CD4-positive, alpha-beta T cell treated with Interleukin-21 for 1 hour (primary cell): ENCODE measurements around the gene ABHD14A.
"Not testable (repeated sequence)": the region's sequence is repeated elsewhere in the genome, so short reads cannot be mapped to it uniquely, and the experiment has no call there.

Experiments used
- DNase-seq: peaks from one replicate; pipeline ENCODE4 v3.0.0-alpha.2; 2020

ABHD14A gene

DNA sequence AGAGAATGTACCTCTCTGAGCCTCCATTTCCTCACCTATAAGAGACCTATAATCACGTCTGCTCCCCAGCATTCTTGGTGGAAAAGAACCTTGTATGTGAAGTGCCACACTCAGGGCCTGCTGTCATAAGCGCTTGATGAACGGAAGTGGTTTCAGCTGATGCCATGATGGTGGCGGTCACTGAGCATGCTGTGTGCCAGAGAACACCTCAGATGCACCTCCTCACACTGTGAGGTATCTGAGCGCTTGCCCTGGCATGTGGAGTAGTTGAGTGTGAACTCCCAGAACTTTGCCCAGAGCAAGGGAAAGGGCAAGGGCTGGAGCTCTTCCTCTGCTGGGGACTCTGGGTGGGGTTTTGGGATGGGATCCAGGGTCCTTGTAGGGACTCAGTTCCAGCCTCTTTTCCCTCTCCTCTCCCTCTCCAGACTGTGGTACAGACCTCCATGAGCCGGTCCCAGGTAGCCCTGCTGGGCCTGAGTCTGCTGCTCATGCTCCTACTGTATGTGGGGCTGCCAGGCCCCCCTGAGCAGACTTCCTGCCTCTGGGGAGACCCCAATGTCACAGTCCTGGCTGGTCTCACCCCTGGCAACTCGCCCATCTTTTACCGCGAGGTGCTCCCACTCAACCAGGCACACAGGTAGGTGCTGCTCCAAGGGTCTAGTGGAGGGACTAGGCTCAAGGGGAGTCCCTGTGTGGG is 2.7 kb downstream of the ABHD14A start:
- DNase-seq, result peak; percentile 55

DNA sequence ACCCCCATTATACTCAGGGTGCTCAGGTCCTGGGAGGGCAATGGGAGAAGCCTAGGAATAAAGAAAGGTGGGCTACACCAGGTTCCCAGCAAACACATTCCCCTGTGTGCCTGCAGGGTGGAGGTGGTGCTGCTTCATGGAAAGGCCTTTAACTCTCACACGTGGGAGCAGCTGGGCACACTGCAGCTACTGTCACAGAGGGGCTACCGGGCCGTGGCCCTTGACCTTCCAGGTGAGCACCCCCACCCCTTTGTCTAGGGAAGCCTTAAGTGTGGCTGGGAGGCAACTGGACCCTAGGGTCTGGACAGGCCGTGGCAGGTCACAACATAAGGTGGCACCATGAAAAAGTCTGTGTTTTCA is 3.3 kb downstream of the ABHD14A start:
- no peak for DNase-seq

DNA sequence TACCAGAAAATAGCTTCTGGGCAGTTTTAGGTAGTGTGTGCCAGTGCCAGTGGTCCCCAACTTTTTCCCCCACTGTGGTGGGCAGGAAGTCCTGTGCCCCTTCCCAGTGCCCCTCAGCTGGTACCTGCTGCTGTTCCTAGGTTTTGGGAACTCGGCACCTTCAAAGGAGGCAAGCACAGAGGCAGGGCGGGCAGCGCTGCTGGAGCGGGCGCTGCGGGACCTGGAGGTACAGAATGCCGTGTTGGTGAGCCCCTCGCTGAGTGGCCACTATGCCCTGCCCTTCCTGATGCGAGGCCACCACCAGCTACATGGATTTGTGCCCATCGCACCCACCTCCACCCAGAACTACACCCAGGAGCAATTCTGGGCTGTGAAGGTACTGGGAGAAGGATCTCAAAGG is 5.4 kb downstream of the ABHD14A start:
- DNase-seq, result no peak

DNA sequence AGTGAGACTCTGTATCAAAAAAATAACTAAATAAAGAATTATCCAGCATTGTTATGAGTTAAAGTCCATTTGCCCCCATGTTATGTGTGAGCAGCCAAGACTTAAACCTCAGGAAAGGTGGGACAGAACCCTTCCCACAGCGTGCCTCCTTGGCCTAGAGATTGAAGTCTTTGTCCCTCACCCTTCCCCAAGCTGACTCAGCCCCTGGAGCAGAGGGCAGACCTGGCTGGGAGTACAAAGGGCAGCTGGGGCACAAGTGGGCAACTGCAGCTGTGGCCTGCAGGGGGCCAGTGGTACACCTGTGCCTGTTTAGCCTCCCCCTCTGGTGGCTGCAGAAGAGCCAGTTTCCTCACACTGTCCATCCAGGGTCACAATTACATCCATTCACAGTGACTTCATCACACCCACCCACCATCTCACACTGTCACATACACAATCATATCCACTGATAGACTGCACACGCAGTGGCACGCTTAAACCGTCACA is 7.5 kb downstream of the ABHD14A start:
- DNase-seq, result peak; percentile 20

DNA sequence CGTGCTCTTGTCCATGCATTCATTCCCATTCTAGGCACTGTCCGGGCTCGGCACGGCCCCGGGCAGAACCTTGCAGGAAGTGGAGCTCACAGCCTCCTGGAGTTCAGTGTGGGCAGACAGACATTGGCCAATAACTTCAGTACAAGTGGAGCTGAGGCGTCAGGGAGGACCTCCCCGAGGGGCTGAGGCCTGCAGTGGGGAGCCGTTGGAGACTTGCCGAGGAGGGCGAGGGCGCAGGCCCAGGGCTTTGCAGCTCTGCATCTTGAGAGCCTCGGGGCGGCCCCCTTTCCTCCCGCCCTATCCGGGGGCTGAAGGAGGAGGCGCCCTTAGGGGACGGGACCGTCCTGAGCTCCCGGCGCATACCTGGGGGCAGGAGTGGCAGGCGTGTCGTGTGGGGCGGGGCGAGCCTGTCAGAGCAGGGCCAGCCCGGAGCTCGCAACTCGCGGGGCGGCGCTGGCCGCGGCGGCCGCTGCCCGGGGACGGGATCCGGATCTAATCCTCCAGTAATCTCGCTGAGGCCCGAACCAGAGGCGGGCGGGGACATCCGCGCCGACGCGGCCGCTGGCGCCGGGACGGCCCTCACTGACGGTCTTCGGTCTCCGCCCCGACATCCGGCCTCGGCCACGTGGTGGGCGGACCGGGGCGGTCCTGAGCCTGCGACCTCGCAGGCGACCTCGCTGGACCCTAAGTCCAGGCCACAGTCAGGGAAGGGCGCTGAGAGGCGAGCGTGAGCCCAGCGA is 8.1 kb downstream of the ABHD14A start, which contains the start of gene ACY1:
Gene ACY1 (plus strand): TSS at position 698 of the 740 bp plus-strand sequence. CDS start 530 bp downstream, outside the sequence.
- peak; percentile 78 for DNase-seq

DNA sequence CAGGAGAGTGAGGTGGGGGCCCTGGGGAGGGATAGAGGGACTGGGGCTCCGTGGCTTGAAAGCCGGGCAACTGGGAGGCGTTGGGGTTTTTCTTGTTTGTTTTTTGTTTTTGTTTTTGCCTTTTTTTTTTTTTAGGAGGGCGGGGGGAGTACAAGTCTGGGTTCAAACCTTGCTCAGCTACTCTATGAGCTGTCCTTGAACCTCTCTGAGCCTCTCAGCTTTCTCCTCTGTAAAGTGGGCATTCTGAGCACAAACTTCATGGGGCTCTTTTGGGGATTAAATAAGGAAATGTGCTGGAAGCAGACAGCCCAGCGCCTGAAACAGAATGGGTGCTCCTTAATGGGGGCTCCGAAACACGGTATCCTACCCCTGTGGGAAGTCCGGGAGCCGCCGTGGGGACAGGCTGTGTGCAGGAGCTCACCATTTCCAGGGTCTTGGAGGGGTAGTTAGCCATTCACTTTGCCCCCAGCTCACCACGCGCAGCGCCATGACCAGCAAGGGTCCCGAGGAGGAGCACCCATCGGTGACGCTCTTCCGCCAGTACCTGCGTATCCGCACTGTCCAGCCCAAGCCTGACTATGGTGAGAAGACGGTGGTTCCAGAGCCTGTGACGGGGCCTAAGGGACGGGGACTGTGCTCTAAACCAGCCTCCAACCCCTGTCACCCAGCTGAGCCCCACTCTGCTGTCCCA is 8.9 kb downstream of the ABHD14A start:
- no peak for DNase-seq

DNA sequence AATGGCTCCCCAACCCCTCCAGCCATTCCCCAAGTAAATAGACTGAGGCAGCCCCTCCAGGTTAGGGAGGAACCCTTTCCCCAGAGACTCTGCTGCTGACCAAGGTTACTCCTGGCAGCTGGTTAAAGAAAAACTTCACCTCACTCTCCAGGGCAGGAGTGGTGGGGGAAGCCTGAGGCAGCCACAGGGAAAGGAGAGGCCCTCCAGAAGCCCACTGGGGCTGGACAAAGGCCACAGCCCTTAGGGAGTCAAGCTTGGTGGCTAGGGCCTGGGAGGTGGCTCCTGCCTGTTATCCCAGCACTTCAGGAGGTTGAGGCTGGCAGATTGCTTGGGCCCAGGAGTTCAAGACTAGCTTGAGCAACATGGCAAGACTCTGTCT is 9.4 kb downstream of the ABHD14A start:
- no peak for DNase-seq

DNA sequence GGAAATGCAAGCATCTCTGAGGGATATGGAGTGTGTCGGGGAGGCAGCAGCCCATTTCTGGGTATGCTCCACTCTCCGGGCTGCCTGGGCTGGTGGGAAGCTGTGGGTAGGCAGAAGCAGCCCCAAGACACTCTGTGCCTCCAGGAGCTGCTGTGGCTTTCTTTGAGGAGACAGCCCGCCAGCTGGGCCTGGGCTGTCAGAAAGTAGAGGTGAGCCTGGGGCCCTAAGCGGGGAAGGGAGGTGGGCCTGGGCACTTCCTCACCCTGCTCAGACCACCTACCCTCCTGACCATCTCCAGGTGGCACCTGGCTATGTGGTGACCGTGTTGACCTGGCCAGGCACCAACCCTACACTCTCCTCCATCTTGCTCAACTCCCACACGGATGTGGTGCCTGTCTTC is 10.2 kb downstream of the ABHD14A start:
- no peak for DNase-seq

DNA sequence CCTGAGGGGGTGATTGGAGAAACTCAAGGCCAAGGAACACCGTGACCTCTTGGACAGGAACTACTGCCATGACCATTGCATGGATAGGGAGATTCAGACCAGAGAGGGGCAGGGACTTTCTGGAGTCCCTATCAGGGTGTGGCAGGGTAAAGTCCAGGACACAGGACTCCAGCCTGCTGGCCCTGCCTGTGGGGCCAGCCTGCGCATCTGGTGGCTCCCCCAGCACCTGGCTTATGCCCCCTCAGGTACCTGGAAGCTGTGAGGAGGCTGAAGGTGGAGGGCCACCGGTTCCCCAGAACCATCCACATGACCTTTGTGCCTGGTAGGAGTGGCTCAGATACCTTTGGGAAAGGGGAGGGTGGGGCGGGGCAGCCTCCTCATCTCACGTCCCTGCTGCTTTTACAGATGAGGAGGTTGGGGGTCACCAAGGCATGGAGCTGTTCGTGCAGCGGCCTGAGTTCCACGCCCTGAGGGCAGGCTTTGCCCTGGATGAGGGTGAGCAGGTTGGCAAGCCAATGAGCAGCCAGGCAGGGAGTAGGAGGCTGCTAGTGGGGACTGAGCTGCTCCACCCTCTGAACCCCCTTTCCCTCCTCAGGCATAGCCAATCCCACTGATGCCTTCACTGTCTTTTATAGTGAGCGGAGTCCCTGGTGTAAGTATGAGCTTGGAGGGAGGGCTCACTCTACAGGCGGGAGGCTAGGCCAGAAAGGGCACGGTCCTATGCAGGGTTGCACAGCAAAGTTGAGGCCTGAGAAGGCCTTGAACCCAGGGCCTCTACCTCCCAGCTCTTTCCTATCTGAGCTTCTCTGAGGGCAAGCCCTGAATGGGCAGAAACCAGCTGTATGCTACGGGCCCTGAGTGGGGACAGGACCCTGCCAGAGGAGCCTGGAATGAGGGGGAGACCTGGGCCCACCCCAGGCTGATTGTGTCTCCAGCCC is 11.4 kb downstream of the ABHD14A start:
- DNase-seq, result no peak

DNA sequence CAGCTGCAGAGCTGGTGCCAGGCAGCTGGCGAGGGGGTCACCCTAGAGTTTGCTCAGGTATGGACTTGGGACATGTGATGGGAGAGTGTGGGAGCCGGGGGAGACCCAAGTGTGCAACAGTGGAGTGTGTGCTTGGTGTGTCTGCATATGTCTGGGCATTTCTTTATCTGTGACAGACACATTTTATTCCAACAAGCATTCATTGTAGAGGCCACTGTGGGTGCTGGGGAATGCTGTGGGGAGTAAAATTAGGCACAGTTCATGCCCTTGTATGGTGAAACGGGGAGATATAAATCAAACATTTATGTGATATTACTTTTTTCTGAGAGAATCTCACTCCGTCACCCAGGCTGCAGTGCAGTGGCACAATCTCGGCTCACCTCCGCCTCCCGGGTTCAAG is 12.7 kb downstream of the ABHD14A start:
- DNase-seq, result no peak

DNA sequence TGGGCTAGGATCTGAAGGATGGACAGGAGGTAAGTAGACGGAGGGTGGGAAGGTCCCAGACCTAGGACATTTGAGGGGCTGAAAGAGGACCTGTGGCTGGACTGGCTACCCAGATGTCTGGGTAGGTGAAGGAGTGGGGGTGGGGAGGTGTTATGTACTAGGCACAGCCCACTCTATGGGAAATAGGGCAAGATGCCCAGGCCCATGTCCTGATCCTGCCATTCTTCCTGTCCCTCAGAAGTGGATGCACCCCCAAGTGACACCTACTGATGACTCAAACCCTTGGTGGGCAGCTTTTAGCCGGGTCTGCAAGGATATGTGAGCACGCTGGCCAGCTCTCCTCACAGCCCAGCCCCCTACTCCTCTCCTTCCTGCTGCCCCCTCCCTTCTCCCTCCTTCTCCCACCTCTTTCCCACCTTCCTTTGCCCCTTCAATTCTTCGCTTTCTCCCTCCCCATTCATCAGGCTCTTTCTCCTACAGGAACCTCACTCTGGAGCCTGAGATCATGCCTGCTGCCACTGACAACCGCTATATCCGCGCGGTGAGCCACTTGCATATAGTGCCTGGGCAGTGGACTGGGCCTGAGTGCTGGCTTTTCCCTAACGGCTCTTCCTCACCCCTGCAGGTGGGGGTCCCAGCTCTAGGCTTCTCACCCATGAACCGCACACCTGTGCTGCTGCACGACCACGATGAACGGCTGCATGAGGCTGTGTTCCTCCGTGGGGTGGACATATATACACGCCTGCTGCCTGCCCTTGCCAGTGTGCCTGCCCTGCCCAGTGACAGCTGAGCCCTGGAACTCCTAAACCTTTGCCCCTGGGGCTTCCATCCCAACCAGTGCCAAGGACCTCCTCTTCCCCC is 13.7 kb downstream of the ABHD14A start:
- DNase-seq, result no peak

DNA sequence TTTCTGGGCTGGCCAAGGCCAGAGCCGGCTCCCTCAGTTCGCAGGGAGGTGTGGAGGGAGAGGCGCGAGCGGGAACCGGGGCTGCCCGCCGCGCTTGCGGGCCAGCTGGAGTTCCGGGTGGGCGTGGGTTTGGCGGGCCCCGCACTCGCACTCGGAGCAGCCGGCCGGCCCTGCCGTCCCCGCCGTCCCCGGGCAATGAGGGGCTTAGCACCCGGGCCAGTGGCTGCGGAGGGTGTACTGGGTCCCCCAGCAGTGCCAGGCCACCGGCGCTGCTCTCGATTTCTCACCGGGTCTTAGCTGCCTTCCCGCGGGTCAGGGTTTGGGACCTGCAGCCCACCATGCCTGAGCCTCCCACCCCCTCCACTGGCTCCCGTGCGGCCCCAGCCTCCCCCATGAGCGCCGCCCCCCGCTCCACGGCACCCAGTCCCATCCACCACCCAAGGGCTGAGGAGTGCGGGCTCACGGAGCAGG is 15.7 kb downstream of the ABHD14A start:
- DNase-seq, result not testable (repeated sequence)

DNA sequence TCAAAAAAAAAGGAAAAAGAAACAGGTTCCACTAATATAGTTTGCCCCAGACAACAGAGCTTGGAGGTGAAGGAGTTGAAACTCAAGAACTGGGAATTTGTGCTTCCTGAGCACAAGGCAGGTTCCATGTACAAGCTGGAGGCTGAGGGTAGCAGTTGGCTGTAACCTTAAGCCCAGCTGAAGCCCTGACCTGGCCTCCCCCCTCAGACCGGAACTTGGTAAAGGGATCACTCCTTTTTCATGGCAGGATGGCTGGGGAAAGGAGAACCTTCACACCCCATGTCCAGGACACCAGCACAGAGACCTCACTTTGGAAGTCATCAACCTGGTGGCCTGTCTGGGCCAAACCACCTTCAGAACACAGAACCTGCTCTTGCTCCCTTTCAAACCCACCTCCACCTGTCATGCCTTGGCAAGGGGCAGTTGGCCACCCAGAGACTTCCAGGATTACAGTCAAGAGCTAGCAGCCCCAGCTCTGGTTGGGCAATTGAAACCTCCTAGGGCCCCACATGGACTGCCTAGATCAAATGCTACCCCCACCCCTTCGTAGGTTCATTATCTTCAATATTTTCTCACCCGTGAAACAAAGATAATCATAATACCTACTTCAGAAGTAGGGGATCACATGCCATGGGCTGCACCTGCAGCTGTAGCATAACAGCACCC is 17.3 kb downstream of the ABHD14A start:
- DNase-seq, result no peak

DNA sequence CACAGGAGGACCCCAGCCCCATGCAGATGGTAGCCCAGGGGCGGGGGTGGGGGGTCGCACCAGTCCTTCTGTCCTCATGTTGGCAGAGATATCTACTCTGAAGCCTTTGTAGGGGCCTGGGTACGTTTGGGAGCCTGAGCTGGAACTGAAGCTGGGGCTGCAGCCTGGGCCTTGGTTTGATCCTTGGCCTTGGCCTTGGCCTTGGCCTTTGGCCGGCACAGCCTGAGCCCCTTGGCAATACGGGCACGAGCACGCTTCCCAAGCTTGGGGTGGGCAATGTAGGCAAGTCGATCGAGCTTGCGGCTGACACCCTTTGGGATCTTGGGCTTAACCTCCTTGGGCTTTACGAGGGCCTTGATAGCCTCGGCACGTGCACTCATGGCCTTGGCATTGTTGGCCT is 18.8 kb downstream of the ABHD14A start:
- not testable (repeated sequence) for DNase-seq

DNA sequence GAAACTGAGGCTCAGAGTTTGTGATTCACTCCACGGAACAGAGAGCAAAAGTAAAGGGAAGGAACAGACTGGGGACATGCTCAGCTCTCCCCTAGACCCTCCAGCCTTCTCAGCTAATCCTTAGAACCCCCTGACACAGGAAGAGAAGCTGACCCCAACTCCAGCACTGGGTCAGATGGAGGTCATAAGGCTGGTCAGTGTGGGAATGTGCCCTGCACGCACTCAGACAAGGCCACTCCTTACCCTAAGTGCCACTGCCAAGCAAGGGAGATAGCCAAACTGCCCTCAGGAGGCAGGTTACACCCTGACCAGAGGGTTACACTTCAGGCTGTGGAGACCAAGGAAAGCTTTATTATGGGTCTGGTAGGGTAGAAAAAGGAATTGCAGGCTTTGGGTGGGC is 19.7 kb downstream of the ABHD14A start:
- no peak for DNase-seq

DNA sequence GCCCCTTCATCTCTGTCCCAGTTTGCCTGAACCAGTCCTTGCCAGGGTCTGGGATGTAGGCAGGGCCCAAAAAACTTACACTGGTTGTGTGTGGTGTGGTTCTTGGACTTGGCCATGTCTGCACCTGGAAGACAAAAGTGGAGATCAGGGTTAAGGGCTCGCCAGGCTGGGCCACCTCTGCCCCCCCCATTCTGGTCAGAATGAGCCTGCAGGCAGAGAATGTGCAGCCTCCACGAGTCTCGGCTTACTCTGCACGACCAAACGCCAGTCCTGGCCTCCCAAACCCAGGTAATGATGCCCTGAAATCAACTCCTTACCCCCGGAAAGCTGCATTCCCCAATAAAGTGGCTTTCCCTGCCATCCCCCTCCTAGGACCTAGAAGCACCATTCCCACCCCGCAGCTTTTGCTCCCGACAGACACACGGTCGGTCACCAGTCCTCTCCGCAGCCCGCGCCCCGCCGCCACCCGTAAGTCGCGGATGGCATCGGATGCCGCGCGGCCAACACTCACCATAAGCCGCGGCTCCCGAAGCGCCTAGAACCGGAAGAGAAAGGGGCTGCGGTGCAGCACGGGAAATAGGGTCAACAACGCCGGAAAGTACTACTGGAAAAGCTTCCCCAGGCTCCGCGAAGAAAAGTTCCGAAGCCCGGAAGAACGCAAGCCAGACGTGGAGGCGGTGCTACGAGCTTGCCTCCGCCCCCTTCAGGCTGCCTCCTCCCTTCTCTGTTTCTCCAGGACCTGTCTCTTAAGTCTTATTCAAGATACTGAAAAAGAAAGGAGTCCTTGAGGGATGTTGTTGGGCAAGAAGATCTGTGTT is 20.7 kb downstream of the ABHD14A start, which contains the start of gene RPL29:
Gene RPL29 (minus strand): TSS at position 550 of the 818 bp plus-strand sequence. CDS start 434 bp downstream, at position 116.
- DNase-seq, result peak; percentile 95

DNA sequence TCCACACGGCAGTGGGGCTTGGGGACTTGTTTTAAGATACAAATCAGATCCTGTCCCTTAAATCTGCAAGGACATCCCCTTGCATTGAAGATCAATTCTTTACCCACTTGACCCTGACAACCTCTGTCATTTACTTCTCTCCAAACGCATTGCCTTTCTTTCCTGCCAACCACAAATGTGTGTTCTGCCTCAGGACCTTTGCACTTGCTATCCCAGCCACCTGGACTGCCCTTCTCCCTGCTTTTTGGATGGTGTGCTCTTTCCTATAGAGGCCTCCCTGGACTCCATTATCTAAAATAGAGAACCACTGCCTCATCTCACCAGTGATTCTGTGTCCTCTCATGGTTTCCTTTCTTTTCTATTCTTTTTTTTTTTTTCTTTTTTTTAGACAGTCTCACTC is 22.3 kb downstream of the ABHD14A start:
- no peak for DNase-seq

DNA sequence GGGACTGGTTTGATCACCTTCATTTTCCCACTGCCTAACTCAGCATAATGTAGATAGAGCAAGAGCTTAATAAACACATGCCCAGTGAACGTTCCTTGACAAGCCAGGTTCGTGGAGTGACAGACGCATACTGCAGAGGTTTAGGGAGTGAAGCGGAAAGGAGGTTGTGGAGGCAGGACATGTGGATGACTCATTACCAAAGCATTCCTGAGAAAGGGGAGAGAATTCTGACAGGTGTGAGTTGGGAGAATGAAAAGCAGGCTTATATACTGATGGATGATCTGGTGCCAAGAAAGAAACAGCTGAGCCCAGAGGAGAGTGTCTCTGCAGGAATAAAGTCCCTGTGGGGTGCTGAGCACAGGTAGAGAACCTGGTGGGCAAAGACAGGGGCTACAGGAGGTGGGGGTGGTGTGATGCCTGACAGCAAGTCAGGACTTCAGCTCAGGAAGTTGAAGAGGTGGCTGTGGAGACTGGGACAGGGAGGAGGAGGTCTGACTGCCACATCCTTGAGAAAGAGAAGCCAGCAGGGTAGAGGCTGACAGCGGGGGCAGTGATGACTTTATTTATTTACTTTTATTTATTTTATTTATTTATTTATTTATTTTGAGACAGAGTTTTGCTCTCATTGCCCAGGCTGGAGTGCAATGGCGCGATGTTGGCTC is 23.2 kb downstream of the ABHD14A start:
- DNase-seq, result no peak

DNA sequence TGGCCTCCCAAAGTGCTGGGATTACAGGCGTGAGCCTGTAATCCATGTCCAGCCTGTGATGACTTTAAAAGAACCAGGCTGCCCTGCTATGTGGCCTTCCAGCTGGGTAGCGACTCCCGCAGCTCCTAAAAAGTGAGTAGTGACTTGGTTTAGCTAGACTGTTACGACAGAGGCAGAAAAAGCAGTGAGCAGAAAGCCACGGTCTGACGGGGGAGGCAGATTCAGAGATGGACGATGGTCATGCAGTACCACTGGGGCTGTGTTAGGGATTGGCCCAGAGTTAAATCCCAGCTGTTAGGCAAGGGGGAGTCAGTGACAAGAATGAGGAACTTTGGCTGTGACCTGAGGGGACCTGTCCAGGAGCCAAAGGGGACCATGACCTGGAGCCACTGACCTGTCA is 23.9 kb downstream of the ABHD14A start:
- DNase-seq, result no peak
